Mucosa of stomach (tissue), 1 donor: ENCODE measurements around the gene WDFY2.

Experiments used
- H3K27me3 ChIP-seq: one replicate; pipeline ENCODE4 v1.7.0; 2013; ENCODE audit warnings: mild to moderate bottlenecking, low read length; ENCODE audit not compliant: control insufficient read depth, insufficient read depth
- H3K36me3 ChIP-seq: one replicate; pipeline ENCODE4 v1.7.0; 2013; ENCODE audit warnings: low read length; ENCODE audit not compliant: control insufficient read depth, insufficient read depth
- H3K4me1 ChIP-seq: one replicate; pipeline ENCODE4 v1.7.0; 2013; ENCODE audit warnings: mild to moderate bottlenecking, low read length; ENCODE audit not compliant: control insufficient read depth, insufficient read depth
- H3K4me3 ChIP-seq: one replicate; pipeline ENCODE4 v1.7.0; 2013; ENCODE audit warnings: low read length
- H3K9ac ChIP-seq: one replicate; pipeline ENCODE4 v1.7.0; 2013; ENCODE audit warnings: mild to moderate bottlenecking, low read length, moderate library complexity
- H3K9me3 ChIP-seq: one replicate; pipeline ENCODE4 v1.7.0; 2013; ENCODE audit warnings: mild to moderate bottlenecking, low read length, moderate library complexity; ENCODE audit not compliant: control insufficient read depth
- donor health status: Pancreatic carcinoma.

WDFY2 gene

DNA sequence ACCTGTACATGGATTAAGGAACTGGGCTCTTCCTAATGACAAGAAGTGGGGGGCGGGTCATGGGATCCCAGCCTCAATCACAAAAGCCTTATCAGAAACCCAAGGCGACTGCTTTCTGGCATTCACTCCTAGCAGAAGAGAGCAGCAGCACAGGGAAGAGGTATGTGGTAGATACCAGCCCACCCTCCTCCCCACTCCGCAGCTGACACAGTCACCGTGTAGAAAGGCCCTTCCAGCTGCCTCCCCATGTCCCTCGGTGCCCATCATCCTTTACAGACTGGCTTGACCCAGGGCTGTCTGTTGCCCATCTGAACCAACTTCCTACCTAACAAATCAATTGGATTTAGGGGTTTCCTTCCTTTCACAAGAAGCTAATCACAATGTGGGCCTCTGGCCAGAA is 222.8 kb downstream of the WDFY2 start:
- Histone ChIP-seq H3K9ac (no peak overlapping the region), H3K9me3 (no peaks in the 10 kb centered on the region), H3K4me1 (peaks cover 23% of the 10 kb centered on the region), H3K4me3 (no peak overlapping the region), H3K27me3 (no peaks in the 10 kb centered on the region), H3K36me3 (no peaks in the 10 kb centered on the region)

DNA sequence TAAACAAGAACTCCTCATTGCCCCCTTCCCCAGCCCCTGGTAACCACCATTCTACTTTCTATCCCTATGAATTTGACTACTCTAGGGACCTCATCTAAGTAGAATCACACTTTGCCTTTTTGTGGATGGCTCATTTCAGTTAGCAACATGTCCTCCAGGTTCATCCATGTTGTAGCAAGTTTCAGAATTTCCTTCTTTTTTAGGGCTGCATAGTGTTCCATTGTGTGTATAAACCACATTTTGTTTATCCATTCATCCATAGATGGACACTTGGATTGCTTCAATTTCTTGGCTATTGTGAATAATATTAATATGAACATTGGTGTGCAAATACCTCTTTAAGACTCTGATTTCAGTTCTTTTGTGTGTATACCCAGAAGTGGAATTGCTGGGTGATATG is 224.5 kb downstream of the WDFY2 start:
- Histone ChIP-seq H3K4me1 (peaks cover 10% of the 10 kb centered on the region), H3K9ac (no peak overlapping the region), H3K9me3 (no peaks in the 10 kb centered on the region), H3K4me3 (no peak overlapping the region), H3K36me3 (no peaks in the 10 kb centered on the region), H3K27me3 (no peaks in the 10 kb centered on the region)

DNA sequence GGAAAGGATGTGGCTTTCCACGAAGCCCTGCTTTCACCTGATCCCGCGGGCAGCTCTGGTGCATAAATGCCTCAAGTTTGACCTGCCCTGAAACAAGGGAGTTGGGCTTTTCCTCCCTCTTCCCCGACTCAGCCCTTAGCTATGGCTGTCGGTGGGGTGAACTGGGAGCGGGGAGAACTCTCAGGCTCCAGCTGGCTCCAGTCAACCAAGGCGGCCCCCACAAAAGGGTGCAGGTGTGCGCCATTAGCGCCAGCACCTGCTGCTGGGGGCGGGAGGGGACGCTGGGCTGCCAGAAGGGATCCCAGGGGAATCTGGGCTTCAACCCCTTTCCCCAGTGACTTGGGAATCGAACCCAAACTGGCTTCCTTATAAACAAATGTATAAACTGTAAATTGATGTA is 226.8 kb downstream of the WDFY2 start:
- H3K4me1 ChIP-seq = peaks cover 9% of the 10 kb centered on the region
- H3K36me3 ChIP-seq = no peaks in the 10 kb centered on the region
- H3K9ac ChIP-seq = no peak overlapping the region
- no peaks in the 10 kb centered on the region for H3K27me3 ChIP-seq
- H3K9me3 ChIP-seq = no peaks in the 10 kb centered on the region
- no peak overlapping the region for H3K4me3 ChIP-seq

DNA sequence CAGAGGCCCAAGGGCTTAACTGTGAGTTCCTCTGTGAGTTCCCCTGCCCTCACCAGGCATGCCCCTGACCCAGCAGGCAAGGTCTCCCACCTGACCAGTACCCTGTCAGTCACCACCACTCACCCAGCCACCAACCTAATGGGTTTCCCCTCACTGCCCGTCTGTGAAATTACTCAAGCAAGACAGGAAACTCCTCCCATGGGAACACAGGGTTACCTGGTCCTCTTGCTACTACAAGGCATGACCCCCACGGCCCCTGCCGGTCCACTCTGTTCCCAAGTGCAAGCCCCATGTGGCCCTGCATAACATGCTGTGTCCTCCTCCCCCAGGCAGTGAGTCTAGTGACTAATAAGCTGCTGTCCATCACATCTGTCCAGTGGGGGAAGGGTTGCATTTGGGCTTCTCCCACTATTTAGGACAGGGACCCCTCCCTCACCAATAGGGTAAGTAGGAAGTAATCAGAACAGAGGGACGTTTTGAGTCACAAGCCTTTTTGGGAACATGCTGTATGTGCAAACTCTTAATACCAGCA is 227.7 kb downstream of the WDFY2 start:
- Histone ChIP-seq H3K9ac (no peak overlapping the region), H3K4me1 (peaks cover 9% of the 10 kb centered on the region), H3K36me3 (no peaks in the 10 kb centered on the region), H3K27me3 (no peaks in the 10 kb centered on the region), H3K4me3 (no peak overlapping the region), H3K9me3 (no peaks in the 10 kb centered on the region)

DNA sequence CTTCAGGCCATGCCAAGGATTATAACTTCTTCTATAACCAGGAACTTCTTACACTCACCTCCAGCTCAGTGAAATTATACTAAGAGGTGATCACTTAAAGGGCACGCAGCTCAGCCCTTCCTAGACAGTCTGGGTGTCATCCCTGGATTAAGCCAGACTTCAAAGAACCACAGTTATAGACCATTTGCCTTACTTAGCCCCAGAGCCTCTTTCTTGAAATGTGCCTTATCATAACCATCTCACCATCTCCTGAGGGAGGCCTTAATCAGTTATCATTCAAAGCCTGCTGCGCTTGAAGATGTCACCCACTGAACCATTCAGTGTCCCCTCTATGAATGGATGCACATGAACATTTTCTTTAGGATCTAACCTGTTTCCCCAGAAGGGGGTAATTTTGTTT is 229.8 kb downstream of the WDFY2 start:
- Histone ChIP-seq H3K27me3 (no peaks in the 10 kb centered on the region), H3K9ac (no peak overlapping the region), H3K4me3 (no peak overlapping the region), H3K9me3 (no peaks in the 10 kb centered on the region), H3K36me3 (no peaks in the 10 kb centered on the region), H3K4me1 (peaks cover 13% of the 10 kb centered on the region)

DNA sequence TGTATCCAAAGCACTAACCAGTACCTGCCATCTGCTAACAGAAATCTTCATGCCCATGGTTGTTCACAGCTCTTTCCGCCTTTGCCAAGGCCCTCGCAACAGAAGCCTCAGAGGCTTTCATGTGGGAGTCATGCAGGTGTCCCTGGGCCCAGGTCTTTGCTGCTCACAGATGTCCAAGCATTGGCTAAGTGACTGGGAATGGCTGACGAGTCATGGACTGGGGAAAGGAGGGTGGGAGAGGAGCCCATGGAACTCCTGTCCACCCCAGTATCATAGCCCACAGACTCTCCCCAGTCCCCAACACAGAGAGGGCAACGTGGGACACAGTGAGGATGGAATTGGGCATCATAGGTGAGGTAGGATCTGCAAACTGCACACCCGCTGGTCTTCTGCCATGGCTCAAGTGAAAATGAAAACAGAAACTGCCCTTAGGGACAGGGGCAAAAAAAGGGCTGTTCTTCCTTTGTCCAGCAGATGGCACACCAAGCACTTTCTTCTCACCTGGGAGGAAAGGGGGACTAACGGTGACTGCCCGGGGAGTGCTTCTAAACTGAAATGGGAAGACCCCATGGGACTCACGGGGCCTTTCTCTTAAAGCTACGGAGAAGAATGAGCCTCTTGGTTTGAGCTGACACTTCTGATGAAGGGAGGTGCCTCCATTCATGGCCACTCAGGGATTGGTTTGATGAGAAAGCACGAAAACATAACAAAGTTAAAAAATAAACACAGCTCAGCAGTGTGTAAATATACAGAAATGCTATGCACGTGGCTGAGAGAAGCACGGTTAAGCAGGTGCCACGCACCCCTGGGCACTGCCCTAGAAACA is 230.8 kb downstream of the WDFY2 start:
- H3K36me3 ChIP-seq = no peaks in the 10 kb centered on the region
- H3K9me3 ChIP-seq = no peaks in the 10 kb centered on the region
- H3K9ac ChIP-seq = peak overlapping the region; percentile 29
- no peaks in the 10 kb centered on the region for H3K27me3 ChIP-seq
- H3K4me1 ChIP-seq = peaks cover 13% of the 10 kb centered on the region
- H3K4me3 ChIP-seq = peak overlapping the region; percentile 11

DNA sequence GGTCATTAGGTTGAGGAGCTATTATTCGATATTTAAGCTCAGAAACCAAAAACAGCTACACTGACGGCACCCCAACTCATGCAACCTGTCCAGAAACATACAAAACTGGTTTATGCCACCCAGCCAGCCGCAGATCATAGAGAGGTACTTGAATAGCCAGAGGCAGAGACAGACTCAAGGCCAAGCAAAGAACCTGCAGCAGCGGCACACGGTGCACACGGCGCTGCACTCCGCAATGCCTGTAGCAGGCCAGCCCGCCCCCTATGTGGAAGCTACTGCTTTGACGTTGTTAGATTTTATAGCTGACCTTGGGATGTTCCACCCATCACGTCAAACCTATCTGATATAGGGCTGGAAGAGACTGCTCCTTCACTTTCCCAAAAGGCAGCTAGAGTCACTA is 231.6 kb downstream of the WDFY2 start:
- no peaks in the 10 kb centered on the region for H3K9me3 ChIP-seq
- H3K4me3 ChIP-seq = no peak overlapping the region
- no peaks in the 10 kb centered on the region for H3K27me3 ChIP-seq
- H3K4me1 ChIP-seq = peaks cover 13% of the 10 kb centered on the region
- H3K36me3 ChIP-seq = no peaks in the 10 kb centered on the region
- no peak overlapping the region for H3K9ac ChIP-seq

DNA sequence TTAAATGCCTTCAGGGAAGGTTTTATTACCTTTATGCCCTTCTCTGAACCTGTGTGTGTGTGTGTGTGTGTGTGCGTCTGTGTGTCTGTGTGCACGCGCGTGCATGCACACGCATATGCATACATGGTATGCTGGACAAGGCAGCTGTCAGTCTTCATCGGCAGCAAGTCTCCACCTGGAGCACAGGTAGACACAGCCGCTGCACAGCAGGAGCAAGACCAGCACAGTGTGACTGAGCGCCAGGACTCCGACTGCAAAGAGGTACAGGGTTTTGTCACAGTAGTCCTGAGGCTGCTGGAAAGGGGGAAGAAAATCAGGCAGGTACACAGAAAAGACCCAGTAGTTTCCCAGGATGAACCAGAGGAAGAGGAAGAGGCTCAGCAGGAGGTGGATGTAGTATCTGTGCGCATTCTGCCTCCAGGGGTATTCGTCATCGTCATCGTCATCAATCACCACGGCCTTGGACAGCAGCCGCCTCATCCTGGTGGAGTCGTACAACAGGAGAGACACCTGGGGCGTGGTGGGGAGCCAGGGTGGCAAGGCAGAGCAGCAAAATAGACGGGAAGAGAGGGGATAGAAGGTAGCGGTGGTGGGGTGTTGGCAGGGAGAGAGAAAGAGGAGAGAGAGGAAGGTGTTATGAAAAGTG is 232.5 kb downstream of the WDFY2 start:
- Histone ChIP-seq H3K4me3 (no peak overlapping the region), H3K9me3 (no peaks in the 10 kb centered on the region), H3K4me1 (peaks cover 13% of the 10 kb centered on the region)

More for the DNA sequence above, 232.5 kb downstream of the WDFY2 start:
- Histone ChIP-seq H3K36me3 (no peaks in the 10 kb centered on the region), H3K9ac (no peak overlapping the region), H3K27me3 (no peaks in the 10 kb centered on the region)
